MM.1S (cell line): Measurements from ENCODE around the gene MATK.

Source experiments
- DNase-seq: peaks from one replicate; pipeline ENCODE4 v3.0.0-alpha.2; 2015
- H2AFZ ChIP-seq: fragments of 300-600 bp; sonication (generic); 2 replicates; pipeline ENCODE4 v1.6.0; 2016; ENCODE audit warnings: antibody characterized with exemption, low read length
- H3F3A ChIP-seq: fragments of 300-600 bp; sonication (generic); 2 replicates; pipeline ENCODE4 v1.6.1; 2016; ENCODE audit warnings: mild to moderate bottlenecking, antibody characterized with exemption, low read length, moderate library complexity, mixed read lengths; ENCODE audit not compliant: insufficient read depth
- H3K27ac ChIP-seq: fragments of 300-600 bp; sonication (generic); 2 replicates; pipeline ENCODE4 v1.5.1; 2016; ENCODE audit warnings: mild to moderate bottlenecking, low read length
- H3K27me3 ChIP-seq: fragments of 300-600 bp; sonication (generic); replicated peaks from 2 replicates; pipeline ENCODE4 v1.6.0; 2016; ENCODE audit warnings: low read length; ENCODE audit not compliant: insufficient read depth
- H3K36me3 ChIP-seq: fragments of 300-600 bp; sonication (generic); replicated peaks from 2 replicates; pipeline ENCODE4 v1.6.1; 2016; ENCODE audit warnings: mild to moderate bottlenecking, low read length, mixed read lengths; ENCODE audit not compliant: insufficient read depth
- H3K4me1 ChIP-seq: fragments of 300-600 bp; sonication (generic); 2 replicates; pipeline ENCODE4 v1.6.1; 2016; ENCODE audit warnings: low read length, mixed read lengths
- H3K4me2 ChIP-seq: fragments of 300-600 bp; sonication (generic); 2 replicates; pipeline ENCODE4 v1.6.0; 2016; ENCODE audit warnings: low read depth, low read length
- H3K4me3 ChIP-seq: fragments of 300-600 bp; sonication (generic); 2 replicates; pipeline ENCODE4 v1.5.1; 2016; ENCODE audit warnings: low read length, mixed read lengths
- H3K79me2 ChIP-seq: fragments of 300-600 bp; sonication (generic); 2 replicates; pipeline ENCODE4 v1.6.1; 2016; ENCODE audit warnings: mixed run types, low read length, mixed read lengths
- H3K9ac ChIP-seq: fragments of 300-600 bp; sonication (generic); 2 replicates; pipeline ENCODE4 v1.6.1; 2016; ENCODE audit warnings: low read length, mixed read lengths
- H3K9me2 ChIP-seq: fragments of 300-600 bp; sonication (generic); replicated peaks from 2 replicates; pipeline ENCODE4 v1.6.1; 2016; ENCODE audit warnings: mild to moderate bottlenecking, low read length, mixed read lengths; ENCODE audit not compliant: insufficient read depth
- H3K9me3 ChIP-seq: fragments of 300-600 bp; sonication (generic); replicated peaks from 2 replicates; pipeline ENCODE4 v1.6.1; 2016; ENCODE audit warnings: mild to moderate bottlenecking, low read length, mixed read lengths; ENCODE audit not compliant: insufficient read depth
- H4K20me1 ChIP-seq: fragments of 300-600 bp; sonication (generic); 2 replicates; pipeline ENCODE4 v1.6.1; 2016; ENCODE audit warnings: mild to moderate bottlenecking, low read length, moderate library complexity, mixed read lengths; ENCODE audit not compliant: insufficient read depth
- EZH2 ChIP-seq: fragments of 300-600 bp; sonication (generic); optimal IDR thresholded peaks from 2 replicates; pipeline ENCODE3; 2017; ENCODE audit warnings: low read depth, mild to moderate bottlenecking, antibody characterized with exemption, low read length, mixed read lengths
- EZH2phosphoT487 ChIP-seq: fragments of 300-600 bp; sonication (generic); IDR thresholded peaks from 2 replicates; pipeline ENCODE4 v1.6.1; 2018; ENCODE audit warnings: antibody characterized with exemption, low read length
- TF ChIP-seq, protein P1 (sequence below): fragments of 300-600 bp; sonication (generic); IDR thresholded peaks from 2 replicates; pipeline ENCODE4 v1.5.1; 2016; ENCODE audit warnings: antibody characterized with exemption, low read length, mixed read lengths

Gene MATK

DNA sequence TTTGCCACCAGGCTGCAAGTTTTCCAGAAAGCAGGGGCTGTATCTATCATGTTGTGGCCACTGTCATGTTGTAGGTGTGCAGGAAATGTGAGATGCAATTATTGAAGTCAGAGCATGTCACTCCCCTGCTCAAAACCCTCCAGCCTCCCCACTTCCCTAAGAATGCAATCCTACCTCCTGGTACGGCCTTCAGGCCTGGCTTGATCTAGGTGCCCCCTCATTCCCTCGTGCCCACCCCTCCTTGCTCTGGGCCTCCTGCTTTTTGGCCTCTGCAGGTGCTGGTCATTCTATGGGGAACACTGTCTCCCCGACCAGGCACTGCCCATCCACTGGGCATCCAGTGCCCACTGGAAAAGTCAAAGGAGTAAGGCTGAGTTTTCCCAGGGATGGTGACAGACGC, 28.5 kb upstream of the MATK start:
- H3K4me2 ChIP-seq, result no peak overlapping the region
- DNase-seq, result no peak
- H3K9me3 ChIP-seq, result no peaks in the 10 kb centered on the region
- H3K36me3 ChIP-seq, result no peaks in the 10 kb centered on the region
- no peaks in the 10 kb centered on the region for H3F3A ChIP-seq
- no peaks in the 10 kb centered on the region for H3K79me2 ChIP-seq
- H3K27ac ChIP-seq, result no peak overlapping the region
- no peaks in the 10 kb centered on the region for H4K20me1 ChIP-seq
- H3K9ac ChIP-seq, result no peak overlapping the region
- H3K4me3 ChIP-seq, result no peak overlapping the region
- TF ChIP-seq EZH2 (no peak), EZH2phosphoT487 (no peak)
- TF ChIP-seq, protein P1, sequence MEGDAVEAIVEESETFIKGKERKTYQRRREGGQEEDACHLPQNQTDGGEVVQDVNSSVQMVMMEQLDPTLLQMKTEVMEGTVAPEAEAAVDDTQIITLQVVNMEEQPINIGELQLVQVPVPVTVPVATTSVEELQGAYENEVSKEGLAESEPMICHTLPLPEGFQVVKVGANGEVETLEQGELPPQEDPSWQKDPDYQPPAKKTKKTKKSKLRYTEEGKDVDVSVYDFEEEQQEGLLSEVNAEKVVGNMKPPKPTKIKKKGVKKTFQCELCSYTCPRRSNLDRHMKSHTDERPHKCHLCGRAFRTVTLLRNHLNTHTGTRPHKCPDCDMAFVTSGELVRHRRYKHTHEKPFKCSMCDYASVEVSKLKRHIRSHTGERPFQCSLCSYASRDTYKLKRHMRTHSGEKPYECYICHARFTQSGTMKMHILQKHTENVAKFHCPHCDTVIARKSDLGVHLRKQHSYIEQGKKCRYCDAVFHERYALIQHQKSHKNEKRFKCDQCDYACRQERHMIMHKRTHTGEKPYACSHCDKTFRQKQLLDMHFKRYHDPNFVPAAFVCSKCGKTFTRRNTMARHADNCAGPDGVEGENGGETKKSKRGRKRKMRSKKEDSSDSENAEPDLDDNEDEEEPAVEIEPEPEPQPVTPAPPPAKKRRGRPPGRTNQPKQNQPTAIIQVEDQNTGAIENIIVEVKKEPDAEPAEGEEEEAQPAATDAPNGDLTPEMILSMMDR, result no peak
- H3K4me1 ChIP-seq, result no peaks in the 10 kb centered on the region
- no peaks in the 10 kb centered on the region for H3K9me2 ChIP-seq
- peaks cover 97% of the 10 kb centered on the region for H3K27me3 ChIP-seq
- H2AFZ ChIP-seq, result no peak overlapping the region

DNA sequence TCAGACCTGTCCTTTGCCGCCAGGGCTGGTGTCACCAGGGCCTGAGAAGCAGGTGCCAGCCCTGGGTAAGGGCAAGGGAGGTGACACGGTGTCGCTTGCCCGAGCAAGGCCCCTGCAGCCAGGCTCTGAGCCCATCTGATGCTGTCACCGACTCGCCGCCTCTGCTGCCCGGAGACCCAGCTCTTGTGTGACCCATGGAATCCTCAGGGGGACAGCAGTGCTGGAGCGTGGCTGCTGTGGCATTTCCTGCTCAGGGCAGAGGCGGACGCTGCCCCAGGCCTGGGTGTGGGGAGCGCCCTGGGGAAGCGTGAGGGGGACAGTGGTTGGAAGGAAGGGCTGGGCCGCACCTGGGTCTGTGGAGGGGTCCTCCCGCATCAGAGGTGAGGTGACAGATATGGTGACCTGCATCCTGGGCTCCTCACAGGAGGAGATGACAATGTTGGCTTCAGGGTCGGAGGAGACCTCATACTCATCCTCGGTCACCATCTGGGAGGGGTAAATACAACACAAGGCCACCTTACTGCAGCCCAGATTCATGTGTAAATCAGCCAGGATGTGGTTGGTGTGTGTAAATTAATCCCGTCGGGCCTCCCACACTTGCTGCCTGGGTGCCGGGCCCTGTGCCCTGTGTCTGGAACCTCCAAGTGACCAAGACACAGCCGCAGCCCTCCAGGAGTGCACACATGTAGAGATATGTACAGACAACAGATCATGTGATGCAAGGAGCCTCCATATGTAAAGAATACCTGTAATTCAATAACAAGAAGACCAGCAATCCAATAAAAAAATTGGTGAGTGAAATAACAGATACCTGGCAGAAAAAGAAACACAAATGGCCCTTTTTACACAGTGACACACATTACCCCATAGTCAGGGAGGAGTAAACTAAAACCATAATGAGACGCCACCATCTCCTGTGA, 27.6 kb upstream of the MATK start:
- no peaks in the 10 kb centered on the region for H4K20me1 ChIP-seq

DNA sequence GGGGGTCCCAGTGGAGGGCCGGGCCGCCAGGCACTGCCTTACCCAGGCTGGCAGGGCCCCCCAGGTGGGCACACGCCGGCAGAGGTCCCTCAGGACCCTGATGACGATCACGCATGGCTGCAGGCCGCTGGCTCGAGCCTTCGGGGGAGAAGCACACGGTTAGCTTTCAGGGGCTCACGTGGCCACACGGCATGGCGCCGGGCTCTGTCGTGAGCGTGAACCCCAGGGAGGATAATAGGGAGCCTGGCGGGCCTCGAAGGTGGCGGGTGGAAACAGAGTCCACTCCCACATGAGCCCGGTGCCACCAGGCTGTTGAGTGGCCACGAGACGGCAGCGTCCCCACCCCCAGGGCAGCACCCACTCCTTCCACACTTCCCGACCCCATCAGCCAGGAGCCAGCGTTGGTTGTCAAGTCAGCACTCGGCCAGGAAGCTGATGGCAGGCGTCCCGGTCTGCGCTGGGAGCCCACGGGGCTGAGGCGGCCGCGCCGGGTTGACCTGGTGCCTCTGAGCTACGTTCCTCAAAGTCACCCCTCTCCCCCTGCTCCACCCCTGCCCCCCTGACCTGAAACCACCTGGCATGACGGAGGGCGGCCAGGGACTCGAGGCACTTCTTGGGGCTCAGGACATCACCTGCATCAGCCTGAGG, 24.7 kb upstream of the MATK start:
- Histone ChIP-seq H4K20me1 (no peaks in the 10 kb centered on the region), H2AFZ (no peak overlapping the region), H3K9me3 (no peaks in the 10 kb centered on the region), H3K4me3 (no peak overlapping the region), H3K36me3 (no peaks in the 10 kb centered on the region), H3K4me1 (no peaks in the 10 kb centered on the region), H3K4me2 (no peak overlapping the region), H3F3A (no peaks in the 10 kb centered on the region), H3K27ac (no peak overlapping the region), H3K9ac (no peak overlapping the region), H3K9me2 (no peaks in the 10 kb centered on the region), H3K27me3 (peaks cover 95% of the 10 kb centered on the region), H3K79me2 (no peaks in the 10 kb centered on the region)
- TF ChIP-seq EZH2 (peak; percentile 56), EZH2phosphoT487 (peak; percentile 22; the same call in 1 of the 2 replicates)
- TF ChIP-seq, protein P1, result no peak
- no peak for DNase-seq

More for the DNA sequence above, 27.6 kb upstream of the MATK start:
- Histone ChIP-seq H3K4me3 (no peak overlapping the region), H3K36me3 (no peaks in the 10 kb centered on the region), H3K9ac (no peak overlapping the region), H3K4me1 (no peaks in the 10 kb centered on the region), H2AFZ (no peak overlapping the region), H3K4me2 (no peak overlapping the region), H3K79me2 (no peaks in the 10 kb centered on the region), H3F3A (no peaks in the 10 kb centered on the region), H3K9me3 (no peaks in the 10 kb centered on the region), H3K9me2 (no peaks in the 10 kb centered on the region), H3K27ac (no peak overlapping the region), H3K27me3 (peaks cover 96% of the 10 kb centered on the region)
- no peak for DNase-seq
- no peak for TF ChIP-seq EZH2
- no peak for TF ChIP-seq EZH2phosphoT487
- TF ChIP-seq, protein P1, result no peak
